IPS DF 4.7 (cell line): ENCODE measurements around the gene SLC9A8.
A peak's percentile ranks its signal among the peaks of the same experiment; 100 is the strongest.

ENCODE experiments used
- DNase-seq: peaks from one replicate; pipeline ENCODE4 v3.0.0-alpha.2; 2013; ENCODE audit warnings: low spot score; ENCODE audit errors: extremely low read depth

SLC9A8 gene

DNA sequence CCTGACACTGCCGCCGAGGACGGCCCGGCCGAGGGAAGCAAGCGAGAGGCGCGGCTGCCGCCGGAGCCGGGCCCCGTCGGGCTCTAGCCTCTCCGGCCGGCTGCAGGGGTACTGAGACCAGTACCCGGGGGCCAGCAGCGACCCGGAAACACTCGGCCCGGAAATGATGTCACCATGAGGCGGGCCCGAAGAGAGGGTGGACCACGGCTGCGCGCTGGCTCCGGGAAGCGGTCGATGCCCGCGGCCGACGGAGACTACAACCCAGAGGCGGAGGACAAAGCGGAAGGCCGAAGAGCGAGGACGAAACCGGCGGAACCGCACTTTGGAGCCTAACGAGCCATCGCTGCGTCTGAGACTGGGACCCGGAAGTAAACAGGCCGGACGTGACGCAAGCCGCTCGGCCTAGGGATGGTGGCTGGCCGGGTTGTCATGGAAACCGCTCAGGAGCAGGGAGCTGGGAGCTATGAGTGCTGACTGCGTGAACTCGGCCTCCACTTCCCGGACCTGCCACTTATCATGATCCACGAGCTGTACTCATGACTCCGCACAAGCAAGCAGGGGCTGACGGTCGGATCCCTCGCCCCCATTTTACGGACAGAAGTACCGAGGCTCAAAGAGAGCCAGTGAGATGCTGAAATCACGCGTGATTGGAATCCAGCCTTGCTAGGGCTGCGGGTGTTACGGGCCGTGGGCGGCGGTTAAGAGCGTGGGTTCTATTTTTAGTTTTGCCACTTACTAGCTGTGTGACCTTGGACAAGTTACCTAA lies 102.9 kb downstream of the SLC9A8 start, which contains the start of gene SPATA2:
Gene SPATA2, minus strand, starts transcription at position 150 of the 766 bp plus-strand sequence. CDS start 7,039 bp downstream, outside the sequence.
- peak; percentile 76 for DNase-seq

DNA sequence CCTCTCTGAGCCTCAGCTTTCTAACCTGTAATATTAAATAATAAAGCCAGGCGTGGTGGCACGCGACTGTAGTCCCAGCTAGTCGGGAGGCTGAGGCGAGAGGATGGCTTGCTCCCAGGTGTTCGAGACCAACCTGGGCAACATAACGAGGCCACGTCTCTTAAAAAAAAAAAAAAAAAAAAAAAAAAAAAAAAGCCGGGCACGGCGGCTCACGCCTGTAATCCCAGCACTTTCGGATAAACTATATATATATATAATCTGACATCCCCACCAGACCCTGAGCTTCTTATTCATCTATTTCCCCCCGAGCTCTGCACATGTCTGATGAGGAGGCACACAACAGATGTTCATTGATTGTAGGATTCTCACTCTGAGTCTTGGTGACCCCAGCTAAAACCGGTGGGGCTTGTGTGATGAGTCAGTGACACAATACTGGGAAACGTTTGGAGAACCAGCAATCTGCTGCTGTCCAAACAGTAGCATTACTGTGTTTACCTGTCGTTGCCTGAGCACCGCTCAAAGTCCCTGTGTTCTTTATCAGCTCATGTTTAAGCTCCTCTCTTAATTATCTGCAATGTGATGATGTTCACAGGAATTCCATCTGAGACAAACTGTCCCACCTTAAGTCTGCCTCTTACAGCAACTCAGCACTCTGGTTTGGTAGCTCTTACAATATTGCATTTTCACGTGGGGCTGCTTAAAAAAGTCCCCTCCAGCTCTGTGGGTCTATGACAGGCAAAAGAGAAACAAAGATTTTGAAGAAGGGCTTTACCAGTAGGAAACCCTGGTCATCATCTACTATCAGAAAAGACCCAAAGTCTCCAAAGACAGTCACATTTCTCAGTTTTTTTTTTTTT lies 103.7 kb downstream of the SLC9A8 start:
- DNase-seq = no peak

DNA sequence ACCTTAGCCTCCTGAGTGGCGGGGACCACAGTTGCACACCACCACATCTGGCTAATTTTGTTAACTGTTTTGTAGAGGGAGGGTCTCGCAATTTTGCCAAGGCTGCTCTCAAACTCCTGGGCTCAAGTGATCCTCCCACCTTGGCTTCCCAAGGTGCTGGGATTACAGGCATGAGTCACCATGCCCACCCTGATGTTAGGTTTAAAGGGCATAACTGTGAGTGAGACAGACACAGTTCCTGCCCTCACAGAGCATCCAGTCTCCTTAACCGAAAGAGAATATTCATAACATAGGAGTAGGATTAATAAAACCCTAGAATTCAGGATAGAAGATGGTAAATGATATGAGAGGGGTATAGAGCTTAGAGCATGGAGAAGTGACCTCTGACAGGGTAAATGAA lies 105.8 kb downstream of the SLC9A8 start:
- DNase-seq = no peak

DNA sequence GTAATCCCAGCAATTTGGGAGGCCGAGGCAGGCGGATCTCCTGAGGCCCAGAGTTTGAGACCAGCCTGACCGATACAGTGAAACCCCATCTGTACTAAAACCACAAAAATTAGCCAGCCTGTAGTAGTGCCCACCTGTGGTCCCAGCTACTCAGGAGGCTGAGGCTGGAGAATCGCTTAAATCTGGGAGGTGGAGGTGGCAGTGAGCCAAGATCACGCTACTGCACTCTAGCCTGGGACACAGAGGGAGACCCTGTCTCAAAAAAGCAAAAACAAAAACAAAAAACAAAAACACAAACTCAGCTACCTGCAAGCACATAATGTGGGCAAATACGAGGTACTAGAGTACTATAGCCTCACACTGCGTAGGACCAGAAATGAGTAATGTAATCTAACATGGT lies 106.4 kb downstream of the SLC9A8 start:
- no peak for DNase-seq

DNA sequence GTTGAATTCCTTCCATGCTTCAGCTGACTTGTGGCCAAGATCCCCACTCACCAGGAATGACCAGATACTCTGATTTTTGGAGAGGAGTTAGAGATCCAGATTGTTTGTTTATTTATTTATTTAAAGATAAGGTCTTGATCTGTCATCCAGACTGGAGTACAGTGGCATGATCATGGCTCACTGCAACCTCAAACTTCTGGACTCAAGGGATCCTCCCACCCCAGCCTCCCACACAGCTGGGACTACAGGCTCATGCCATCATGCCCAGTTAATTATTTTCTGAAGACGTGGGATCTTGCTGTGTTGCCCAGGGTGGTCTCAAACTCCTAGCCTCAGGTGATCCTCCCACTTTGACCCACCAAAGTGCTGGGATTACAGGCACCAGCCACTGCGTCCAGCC lies 106.8 kb downstream of the SLC9A8 start:
- DNase-seq = no peak

DNA sequence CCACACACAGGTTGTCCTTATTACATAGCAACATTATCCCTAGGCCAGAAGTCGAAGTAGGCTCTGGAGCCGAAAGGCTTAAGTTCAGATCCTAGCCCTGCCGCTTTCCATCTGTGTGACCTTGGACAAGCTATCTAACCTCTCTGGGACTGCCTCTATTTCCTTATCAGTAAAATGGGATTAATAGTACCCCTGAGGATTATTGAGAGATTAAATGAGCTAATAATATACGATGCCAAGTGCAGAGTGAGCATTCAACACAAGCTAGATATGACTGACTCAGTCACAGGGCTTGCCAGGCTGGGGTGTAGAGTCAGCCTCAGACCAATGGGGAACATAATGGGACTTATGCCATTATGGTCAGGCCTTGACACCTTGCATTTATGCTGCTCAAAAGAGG lies 111.6 kb downstream of the SLC9A8 start:
- no peak for DNase-seq

DNA sequence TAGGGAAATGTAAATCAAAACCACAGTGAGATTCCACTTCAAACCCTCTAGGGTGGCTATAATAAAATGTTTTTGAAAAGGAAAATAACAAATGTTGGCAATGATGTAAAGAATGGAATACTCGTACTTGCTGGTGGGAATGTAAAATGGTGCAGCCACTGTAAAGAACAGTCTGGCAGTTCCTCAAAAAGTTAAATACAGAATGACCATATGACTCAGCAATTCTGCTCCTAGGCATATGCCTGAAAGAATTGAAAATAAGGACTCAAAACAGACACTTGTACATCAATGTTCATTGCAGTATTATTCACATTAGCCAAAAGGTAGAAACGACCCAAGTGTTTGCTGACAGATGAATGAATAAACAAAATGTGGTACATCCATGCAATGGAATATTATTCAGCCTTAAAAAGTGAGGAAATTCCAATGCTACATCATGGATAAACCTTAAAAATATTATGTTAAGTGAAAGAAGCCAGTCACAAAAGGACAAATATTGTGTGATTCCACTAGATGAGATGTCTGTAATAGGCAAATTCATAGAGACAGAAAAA lies 113.3 kb downstream of the SLC9A8 start:
- DNase-seq = no peak

DNA sequence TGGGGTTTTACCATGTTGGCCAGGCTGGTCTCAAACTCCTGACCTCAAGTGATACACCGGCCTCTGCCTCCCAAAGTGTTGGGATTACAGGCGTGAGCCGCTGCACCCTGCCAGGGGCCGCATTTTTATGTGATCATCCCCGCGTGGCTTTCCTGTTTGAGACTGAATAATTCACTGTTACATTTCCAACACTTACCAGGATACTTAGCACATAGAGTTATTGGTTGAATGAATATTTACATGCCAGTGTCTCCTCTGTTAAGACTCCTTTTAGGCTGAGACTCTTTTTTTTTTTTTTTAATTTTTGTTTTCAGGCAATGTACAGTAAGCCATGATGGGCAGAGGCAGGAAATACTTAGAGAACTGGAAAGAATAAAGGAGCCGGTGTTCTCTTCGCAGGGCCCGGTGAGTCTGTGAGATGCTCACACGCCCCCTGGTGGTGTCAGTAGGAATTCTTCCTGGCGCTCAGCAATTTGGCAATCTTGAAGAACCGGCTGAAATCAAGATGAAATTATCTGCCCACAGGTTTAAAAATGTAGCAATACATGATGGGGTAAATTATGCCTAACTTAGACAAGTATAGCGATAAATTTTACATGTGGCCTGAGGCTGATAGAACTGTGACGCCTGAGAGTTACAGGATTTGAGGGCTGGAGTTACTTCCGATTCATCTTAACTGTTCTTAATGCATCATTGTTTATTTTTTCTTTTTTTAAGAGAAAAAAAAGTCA lies 115.9 kb downstream of the SLC9A8 start:
- DNase-seq = no peak

DNA sequence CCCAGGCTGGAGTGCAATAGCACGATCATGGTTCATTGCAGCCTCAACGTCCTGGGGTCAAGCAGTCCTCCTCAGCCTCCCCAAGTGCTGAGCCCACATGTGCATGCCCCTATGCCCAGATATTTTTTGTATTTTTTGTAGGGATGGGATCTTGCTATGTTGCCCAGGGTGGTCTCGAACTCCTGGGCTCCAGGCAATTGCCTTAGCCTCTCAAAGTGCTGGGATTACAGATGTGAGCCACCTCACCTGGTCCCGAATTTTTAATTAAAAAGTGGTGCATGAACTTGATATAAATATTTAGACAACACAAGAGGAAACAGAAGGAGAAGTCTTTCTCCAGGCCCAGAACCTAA lies 116.5 kb downstream of the SLC9A8 start:
- no peak for DNase-seq

DNA sequence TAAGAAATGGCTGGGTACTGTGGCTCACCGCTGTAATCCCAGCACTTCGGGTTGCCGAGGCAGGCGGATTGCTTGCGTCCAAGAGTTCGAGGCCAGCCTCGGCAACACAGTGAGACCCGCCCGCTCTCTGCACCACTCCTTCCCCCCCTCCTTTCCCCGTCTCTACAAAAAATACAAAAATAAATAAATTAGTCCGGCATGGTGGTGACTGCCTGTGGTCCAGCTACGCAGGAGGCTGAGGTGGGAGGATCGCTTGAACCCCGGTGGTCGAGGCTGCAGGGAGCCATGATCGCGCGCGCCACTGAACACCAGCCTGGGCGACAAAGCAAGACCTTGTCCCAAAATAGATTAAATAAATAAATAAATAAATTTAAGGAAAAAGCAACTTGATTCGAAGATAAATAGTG lies 123.1 kb downstream of the SLC9A8 start:
- no peak for DNase-seq

DNA sequence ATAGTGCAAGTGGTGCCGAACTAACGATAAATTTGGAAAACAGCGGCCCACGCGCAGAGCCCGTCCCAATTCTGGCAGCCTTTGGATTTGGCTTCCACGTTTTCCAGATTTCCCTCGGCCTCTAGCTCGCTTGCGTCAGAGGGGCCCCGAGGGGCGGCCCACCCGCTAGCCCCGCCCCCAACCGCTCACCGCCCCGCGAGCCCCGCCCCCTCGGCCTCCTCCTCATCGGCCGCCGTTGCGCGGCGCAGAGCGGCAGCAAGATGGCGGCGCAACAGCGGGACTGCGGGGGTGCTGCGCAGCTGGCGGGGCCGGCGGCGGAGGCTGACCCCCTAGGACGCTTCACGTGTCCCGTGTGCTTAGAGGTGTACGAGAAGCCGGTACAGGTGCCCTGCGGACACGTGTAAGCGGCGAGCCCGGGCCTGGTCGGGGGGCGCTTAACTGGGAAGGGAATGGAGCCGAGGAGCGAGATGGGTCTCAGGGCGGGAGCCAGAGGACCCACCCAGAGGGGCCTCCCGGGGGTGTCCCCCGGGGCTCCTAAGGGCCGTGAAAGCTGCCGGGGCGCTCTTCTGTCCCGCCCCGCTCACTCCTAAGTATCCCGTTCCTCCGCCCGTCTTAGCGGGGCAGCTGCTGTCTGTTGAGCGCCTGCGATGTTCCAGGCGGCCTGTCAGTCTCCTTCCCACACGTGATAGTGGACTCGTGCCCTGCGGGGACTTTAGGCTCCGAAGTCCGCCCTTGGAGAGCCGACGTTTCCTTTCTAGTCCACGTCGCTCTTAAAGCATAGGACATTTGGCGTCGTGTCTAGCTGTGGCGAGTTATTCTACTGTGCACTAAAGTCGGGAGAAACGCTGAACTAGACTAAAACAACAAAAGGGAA lies 123.8 kb downstream of the SLC9A8 start, which contains the start of gene RNF114:
Gene RNF114, plus strand, starts transcription at position 245 of the 874 bp plus-strand sequence. Its CDS starts 16 bp downstream, at position 261.
- no peak for DNase-seq

DNA sequence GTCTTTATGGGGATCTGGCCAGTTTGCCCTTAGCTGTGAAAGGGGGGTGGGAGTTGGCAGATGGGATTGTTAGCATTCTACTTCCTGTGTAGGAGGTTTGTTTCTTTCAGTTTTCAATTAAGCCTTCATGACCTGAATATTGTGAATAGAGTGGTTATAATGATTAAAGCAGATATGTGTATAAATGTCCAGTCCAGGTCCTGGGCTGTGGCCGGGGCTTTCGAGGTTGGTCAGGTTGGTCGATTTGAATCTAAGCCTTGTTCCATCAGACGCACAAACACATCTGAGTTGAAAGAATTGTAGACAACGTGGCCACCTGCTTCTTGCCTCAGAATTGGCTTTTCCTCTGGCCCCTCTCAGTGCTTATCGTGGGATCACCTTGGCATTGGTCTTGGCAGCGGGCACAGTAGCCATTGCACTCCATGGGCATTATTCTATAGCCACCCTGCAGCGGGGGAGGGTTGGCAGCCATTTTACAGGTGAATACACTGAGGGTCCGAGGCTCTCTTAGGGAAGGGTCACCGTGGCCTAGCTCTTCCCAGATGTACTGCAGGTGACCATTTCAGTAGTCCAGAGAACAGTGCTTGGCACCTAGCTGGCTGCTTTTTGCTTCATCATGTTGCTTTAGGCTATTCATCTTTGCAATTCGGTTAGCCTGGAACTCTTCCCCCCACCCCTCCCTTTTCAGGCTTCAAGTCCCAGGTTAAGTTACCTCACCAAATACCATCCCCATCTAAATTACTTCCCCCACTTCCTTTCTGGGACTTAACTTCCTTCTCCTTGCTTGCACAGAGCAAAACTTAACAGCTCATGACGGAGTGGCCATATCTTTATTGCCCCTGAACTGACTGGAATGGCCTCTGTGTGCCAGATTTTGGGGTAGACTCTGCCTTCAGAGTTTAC lies 124.7 kb downstream of the SLC9A8 start:
- DNase-seq = no peak

DNA sequence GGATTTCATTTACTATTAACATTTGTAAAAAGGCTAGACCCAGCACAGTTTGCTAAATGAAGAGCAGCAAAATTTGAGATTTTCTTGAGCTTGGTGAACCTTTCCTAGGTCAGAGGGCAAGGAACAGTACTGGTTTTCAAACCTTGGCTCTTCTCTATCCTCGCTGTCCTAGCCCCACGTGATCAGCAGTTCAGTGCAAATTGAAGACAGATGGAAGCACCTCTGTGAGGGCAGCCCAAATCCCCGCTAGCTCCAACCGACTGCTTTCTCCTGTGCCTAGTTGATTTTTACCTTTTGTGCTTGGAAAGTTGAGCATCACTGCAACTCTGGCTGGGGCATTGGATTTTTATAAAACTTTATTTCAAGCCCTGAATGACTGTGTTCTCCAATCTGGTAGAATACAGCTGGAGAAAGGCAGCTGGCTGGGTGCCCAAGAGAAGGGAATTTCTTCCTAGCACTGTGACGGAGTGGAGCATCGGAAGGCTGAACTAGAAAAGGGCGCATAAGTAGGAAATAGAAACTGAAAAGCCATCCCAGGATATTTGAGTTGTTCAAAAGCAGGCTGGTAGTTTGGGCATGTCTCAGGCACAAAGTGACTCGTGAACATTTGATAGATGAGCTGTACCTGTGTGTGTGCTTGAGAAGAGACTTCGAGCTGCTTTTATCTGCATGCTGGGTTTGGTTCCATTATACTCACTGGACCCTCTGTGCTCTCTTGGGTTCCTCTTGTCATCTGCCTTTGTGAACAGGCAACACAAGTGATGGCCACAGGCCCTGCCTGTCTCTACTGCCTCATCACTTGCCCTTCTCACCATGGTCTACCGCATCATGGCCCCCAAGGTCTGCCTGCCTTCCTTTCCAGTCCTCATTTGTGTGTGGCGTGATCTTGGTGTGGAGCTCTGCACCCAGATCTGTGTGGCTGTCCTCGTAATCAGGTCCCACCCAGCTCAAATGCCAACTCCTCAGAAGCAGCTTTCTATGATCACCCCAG lies 125.8 kb downstream of the SLC9A8 start:
- DNase-seq = no peak

DNA sequence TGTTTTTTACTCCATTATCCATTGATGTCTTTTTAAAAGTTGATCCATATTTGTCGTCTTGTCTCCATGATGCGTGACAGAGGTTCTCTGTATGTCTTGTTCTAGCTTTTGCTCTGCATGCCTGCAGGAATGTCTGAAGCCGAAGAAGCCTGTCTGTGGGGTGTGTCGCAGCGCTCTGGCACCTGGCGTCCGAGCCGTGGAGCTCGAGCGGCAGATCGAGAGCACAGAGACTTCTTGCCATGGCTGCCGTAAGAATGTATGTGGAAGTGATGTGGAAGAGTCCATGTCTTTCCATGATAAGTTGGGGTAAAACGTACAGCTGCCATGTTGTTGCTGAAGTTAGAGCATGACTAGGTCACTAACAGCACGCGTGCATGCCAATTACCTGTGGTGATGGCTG lies 128.8 kb downstream of the SLC9A8 start:
- DNase-seq = no peak
